HS-5 (cell line): ENCODE data around the gene NOS1.
"Not testable (repeated sequence)": the region's sequence is repeated elsewhere in the genome, so short reads cannot be mapped to it uniquely, and the experiment has no call there.

Experiments used
- DNase-seq: peaks from one replicate; pipeline ENCODE4 v3.0.0-alpha.2; 2012; ENCODE audit warnings: low read depth

The NOS1 gene

DNA sequence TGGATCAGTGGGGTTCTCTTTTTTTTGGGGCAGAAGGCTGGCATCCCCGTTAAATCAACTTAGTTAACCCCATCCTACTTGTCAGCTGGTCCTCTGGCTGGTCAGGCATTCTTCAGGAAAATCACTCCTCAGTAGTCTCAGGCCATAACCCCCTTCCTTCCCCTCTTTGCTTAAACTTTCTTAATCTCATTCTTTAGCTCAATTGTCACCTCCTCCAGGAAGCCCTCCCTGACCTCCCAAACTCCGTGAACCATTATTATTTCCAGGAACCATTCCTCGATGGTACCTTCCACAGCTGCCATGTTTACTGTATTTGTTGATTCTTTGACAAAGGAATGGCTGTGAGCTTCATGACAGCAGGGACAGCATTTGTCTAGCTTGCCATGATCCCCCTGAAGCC, 98.7 kb downstream of the NOS1 start:
- DNase-seq, result no peak

- peak; percentile 10 for DNase-seq
Measured at GRCh38 chr12:117261247-117261646, 100.2 kb downstream of the NOS1 start.

GRCh38 chr12:117255386-117255785, 106.0 kb downstream of the NOS1 start:
- DNase-seq, result no peak

- no peak for DNase-seq
Measured at GRCh38 chr12:117243488-117243887, 117.9 kb downstream of the NOS1 start.

- no peak for DNase-seq
Measured at GRCh38 chr12:117241697-117242096, 119.7 kb downstream of the NOS1 start.

- DNase-seq, result no peak
Measured at GRCh38 chr12:117240081-117240755, 121.2 kb downstream of the NOS1 start.

DNA sequence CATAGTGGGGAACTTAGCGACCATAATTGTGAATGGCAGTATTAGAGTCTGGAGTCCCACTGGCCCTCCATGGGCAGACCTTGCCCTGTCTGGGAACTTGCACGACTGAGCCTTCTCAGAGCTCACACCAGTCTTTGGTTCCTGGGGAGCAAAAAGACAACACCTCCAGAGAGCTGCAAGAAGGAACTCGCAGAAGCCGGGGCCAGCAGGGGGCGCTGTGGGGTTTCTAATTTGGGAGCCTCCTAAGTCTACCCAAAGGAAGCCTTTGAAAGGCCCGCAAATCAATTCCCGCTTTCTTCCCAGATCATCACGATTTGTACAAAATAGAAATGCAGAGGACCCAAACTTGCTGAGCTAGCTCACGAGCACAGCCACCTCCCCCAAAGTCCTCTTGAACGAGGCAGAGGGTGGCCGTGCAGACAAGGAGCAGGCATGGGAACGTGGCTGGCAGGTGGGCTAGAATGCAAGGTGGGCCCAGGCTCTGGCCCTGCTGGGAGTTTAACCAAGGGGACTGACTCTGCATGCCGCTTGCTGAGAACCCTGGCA, 124.9 kb downstream of the NOS1 start:
- DNase-seq, result no peak

DNA sequence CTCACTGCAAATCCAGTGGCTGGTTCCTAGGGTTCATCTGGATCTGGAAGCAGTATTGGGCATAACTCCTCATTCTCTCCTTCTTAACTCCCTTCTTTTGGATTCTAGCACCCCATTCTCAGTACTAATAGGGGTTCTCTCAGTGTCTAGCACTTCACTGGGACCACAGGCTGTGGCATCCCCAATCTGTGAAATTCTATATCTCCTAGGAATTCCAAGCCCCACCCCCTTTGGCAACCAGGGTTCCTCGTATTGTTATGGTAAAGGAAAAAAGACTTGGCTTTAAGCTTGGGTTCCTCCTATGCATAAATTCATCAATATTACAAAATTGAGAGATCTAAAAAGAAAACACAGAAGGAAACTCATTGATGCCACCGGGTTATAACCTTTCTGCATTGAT, 126.2 kb downstream of the NOS1 start:
- no peak for DNase-seq

DNA sequence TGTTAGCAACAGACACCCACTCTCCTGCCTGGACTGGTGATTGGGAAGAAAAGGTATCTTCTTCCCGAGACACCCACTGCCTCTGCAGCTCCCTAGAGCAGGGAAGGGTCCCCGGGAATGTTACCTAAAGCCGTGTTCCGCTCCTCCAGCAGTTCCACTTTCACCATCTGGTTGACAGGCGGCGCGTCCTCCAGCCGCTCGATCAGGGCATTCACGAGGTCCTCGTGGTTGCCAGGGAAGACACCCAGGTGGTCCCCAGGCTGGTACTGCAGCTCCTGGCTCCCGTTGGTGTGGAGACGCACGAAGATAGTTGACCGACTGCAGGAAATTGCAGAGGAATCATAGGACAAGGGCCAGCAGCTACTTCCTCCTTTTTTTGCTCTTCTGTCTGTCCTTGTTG, 127.0 kb downstream of the NOS1 start:
- no peak for DNase-seq

GRCh38 chr12:117231750-117232149, 129.7 kb downstream of the NOS1 start:
- DNase-seq, result no peak

DNA sequence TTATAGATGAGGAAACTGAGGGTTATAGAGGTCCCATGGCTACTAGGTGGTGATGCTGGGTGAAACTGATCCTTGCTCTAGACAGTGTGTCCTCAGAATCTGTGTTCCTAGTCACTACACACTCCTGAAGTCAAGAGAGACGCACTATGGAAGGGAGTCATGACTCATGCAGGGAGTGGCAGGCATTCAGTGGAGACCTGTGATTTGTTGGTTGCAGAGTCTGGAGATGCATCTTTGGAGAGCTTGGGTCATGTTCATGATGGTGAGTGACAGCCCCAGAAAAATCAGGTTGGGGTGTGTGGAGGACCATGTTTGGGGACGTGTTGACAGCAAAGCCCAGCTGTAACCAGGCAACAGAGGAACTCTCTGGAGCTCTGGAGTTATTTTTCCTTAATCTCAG, 133.2 kb downstream of the NOS1 start:
- no peak for DNase-seq

DNA sequence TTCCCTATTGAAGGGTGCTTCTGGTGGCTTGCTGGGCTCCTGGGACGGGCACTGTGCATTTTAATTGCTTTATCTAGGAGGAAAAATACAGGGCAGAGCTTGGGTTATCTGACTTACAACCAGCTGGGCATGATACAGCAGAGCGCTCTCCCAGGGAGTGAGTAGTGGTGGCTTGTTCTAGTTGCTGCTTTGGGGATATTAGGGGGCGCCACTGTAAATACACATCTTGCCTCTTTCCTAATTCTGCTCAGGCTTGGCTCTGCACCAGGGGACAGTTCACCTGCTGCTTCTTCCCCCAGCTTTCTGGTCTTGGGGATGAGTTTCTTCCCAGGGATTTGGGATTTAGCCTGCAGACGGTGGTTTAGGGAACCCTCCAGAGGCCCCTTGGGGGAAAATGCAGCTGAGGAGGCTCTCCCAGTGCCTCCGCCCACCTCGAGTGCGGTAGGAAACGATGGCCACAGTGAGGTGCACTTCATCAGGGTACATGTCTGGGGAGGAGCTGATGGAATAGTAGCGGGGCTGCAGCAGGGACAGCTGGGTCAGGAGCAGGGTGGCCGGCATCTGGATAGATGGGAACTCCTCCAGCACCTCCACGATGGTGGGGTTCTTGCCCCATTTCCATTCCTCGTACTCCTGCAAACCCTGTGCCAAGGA, 134.3 kb downstream of the NOS1 start:
- no peak for DNase-seq

DNA sequence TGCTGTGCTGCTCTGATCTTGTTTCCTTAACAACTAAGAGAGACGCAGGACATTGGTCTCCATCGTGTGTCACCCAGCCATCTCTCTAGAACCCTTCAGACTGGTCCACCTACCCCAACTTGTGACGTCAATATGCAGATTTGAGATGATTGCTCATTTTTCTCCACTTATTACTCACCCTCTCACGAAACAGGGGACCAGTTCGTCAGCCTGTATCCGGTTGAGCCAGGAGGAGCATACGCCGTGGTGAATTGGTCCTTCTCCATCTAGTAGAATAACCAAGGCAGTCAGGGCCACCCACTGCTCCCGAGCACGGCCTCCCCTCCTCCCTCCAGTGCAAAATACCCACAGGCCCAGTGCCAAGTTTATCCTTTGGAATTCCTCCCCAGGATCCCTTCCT, 134.9 kb downstream of the NOS1 start:
- no peak for DNase-seq

DNA sequence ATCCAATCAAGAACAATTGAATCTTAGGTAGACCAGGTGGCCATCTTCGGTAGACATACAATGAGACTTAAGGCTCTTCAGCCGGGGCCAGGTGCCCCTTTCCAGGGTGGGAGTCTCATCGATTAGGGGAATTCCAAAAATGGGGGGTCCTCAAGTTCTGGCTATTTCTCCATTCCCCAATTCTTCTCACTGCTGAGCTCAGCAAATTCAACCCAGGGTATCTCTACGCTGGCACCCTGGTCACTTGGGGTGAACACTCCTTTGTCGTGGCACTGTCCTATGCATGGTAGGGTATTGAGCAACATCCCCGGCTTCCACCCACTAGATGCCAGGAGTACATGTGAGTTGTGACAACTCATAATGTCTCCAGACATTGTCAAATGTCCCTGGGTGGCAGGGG, 136.2 kb downstream of the NOS1 start:
- no peak for DNase-seq

GRCh38 chr12:117220947-117221346, 140.5 kb downstream of the NOS1 start:
- DNase-seq, result not testable (repeated sequence)

GRCh38 chr12:117218149-117218548, 143.3 kb downstream of the NOS1 start:
- DNase-seq, result no peak

- DNase-seq, result no peak
Measured at GRCh38 chr12:117216686-117217085, 144.7 kb downstream of the NOS1 start.

- DNase-seq, result no peak
Measured at GRCh38 chr12:117214797-117215196, 146.6 kb downstream of the NOS1 start.

DNA sequence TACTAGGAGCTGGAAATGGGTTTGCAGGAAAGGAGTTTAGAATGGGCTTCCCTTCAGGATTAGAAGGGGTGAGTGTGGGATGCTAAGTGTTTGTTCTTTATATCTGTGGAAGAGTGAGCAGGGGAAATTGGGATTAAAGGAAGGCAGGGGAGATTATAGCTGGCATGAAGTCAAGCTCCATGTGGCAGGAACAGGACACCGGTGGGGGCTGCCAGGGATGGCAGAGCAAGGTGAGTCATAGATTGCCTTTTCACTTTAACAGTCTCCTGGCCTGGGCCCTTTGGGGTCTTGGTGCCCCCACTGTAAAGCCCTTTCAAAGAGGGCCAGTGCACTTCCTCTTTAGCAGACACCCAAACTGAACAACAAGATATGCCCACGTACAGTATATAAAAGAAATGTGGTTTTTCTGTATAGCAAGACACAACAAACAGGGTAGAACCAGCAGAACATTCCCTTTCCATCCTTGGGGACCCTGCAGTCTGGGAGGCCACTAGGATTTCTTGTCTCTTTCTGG, 148.1 kb downstream of the NOS1 start:
- no peak for DNase-seq

GRCh38 chr12:117212563-117213190, 148.7 kb downstream of the NOS1 start:
- peak; percentile 30 for DNase-seq

- no peak for DNase-seq
Measured at GRCh38 chr12:117210266-117210918, 151.0 kb downstream of the NOS1 start.

DNA sequence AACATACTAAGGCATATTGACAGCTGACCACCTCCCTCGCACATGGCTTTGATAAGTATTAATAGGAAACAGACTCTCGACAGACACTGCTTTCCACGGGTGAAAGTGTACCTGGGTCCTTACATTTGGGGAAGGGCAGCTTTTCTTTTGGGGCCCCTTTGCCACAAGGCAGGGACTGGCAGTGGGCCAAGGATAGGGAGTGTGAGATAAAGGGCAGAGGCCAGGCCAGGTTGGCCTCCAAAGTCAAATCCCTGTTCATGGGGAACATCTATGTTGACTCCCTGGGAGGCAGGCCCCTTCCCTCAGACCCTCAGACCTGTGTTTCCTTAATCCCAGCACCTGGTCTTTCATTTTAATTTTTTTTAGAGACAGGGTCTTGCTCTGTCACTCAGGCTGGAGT, 151.8 kb downstream of the NOS1 start:
- DNase-seq, result no peak
